Renal cortex interstitium (tissue), 11 donors: Measurements from ENCODE around the gene METTL24. TPM values are rescaled to one million over a fixed set of nuclear protein-coding genes. Genes with fewer than 3 reads are reported as not detected.

Experiments used
- DNase-seq, 11 donors: peaks; one replicate each; pipeline ENCODE4 v3.0.0-alpha.2; 2013; ENCODE audit warnings: low read depth in 9 of 11, low spot score in 4 of 11; ENCODE audit errors: extremely low read depth in 1 of 11
- polyA plus RNA-seq, 3 donors: library from polyadenylated mRNA; unstranded; fragments of 120-200 nt; gene quantifications; one replicate each; pipeline ENCODE4 v1.2.1, GENCODE V29; 2013; ENCODE audit not compliant: insufficient read length in 3 of 3

METTL24 gene
- polyA plus RNA-seq, 3 donors = 13.4 to 15.6 (median 14.6) TPM

- no peak for DNase-seq
These were observed 15.4 kb downstream of the METTL24 start for GRCh38 chr6:110342759-110343158.

- DNase-seq = no peak
These were observed 16.2 kb downstream of the METTL24 start for GRCh38 chr6:110341663-110342596.

- no peak for DNase-seq
These were observed 17.1 kb downstream of the METTL24 start for GRCh38 chr6:110341067-110341466.

- DNase-seq = no peak
These were observed 17.7 kb downstream of the METTL24 start for GRCh38 chr6:110340392-110340965.

GRCh38 chr6:110338820-110339470 lies 19.2 kb downstream of the METTL24 start:
- no peak for DNase-seq

GRCh38 chr6:110337486-110337885 lies 20.7 kb downstream of the METTL24 start:
- no peak for DNase-seq

- DNase-seq = no peak
These were observed 23.5 kb downstream of the METTL24 start for GRCh38 chr6:110334423-110335180.

- DNase-seq = no peak
These were observed 25.9 kb downstream of the METTL24 start for GRCh38 chr6:110332281-110332680.

GRCh38 chr6:110331816-110332215 lies 26.3 kb downstream of the METTL24 start:
- peak in 1 of 11 donors; percentile 53 for DNase-seq

GRCh38 chr6:110331390-110331789 lies 26.8 kb downstream of the METTL24 start:
- DNase-seq = no peak

- peak in 4 of 11 donors; percentile 65 to 80 (median 72) for DNase-seq
These were observed 28.3 kb downstream of the METTL24 start for GRCh38 chr6:110329714-110330436.

GRCh38 chr6:110329348-110329713 lies 28.8 kb downstream of the METTL24 start:
- DNase-seq = peak in 1 of 11 donors; percentile 45

- no peak for DNase-seq
These were observed 29.9 kb downstream of the METTL24 start for GRCh38 chr6:110328259-110328658.

- DNase-seq = no peak
These were observed 30.8 kb downstream of the METTL24 start for GRCh38 chr6:110327391-110327790.

GRCh38 chr6:110326609-110327008 lies 31.5 kb downstream of the METTL24 start:
- DNase-seq = no peak

GRCh38 chr6:110326057-110326456 lies 32.1 kb downstream of the METTL24 start:
- DNase-seq = no peak

- peak in 8 of 11 donors; percentile 52 to 89 (median 80) for DNase-seq
These were observed 33.0 kb downstream of the METTL24 start for GRCh38 chr6:110325197-110325596.

- no peak for DNase-seq
These were observed 33.6 kb downstream of the METTL24 start for GRCh38 chr6:110324548-110324947.

- DNase-seq = no peak
These were observed 34.9 kb downstream of the METTL24 start for GRCh38 chr6:110323258-110323657.
